Measurements from ENCODE around the gene MICAL3.
"Not testable (repeated sequence)": the region's sequence is repeated elsewhere in the genome, so short reads cannot be mapped to it uniquely, and the experiment has no call there.

The MICAL3 gene

DNA sequence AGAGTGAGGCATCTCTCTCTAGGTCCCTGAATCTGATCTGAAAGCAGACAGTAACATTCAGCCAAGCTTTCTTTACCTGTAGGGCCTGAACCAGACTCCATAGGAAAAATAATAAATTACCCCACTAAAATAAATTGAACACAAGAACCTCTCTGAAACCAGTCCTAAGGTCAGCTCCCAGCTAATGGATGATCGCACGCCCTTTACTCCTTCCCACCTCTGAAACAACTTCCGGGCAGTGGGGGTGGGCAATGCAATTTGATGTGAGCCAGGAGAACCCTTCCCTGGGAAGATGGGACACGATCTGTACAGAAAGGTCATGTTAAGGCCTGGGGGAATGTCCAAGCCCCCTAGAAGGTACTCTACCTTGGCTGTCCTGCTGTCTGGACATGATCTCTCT is 71.2 kb downstream of the MICAL3 start:
- DNase-seq (ENCODE audit: low read depth), result no peak

DNA sequence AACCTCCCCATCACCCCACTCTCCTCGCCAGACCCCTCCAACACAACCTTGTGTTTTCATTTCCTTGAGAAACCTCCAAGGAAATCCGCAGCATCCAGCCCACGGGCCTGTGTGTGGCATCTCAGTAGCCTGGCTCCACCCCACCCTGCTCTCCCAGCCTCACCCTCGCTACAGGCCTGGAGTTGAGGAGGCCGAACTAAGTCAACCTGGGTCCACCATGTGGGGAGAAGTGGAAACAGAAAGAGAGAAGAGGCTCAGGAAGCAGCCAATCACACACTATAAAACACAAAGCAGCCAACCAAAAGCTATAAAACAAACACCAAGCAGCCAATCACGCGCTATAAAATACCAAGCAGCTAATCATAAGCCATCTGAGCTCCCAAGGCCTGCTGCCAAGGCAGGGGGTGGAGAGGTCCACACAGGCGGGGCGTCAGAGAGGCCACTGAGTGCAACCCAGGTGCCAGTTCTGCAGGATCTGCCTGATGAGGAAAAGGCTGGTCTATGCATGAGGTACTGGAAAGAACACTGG is 72.0 kb downstream of the MICAL3 start:
- no peak for DNase-seq (ENCODE audit: low read depth)

DNA sequence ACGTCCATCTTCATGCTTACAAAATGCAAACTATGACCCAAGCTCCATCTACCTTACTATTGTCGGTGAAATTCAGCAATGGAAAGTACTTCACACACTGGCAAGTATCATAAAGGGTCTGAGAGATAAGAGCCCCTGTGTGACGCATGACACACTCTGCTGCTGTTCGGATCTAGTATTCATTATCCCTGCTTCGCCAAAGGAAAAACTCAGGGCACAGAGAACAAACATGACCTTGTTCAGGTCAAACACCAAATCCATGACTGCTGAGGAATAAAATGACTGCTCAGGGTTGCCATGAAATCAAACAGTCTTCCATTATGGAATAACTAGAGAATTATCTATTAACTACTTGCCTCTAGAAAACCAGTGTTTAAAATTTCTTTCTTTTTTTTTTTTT is 73.0 kb downstream of the MICAL3 start:
- no peak for DNase-seq (ENCODE audit: low read depth)

DNA sequence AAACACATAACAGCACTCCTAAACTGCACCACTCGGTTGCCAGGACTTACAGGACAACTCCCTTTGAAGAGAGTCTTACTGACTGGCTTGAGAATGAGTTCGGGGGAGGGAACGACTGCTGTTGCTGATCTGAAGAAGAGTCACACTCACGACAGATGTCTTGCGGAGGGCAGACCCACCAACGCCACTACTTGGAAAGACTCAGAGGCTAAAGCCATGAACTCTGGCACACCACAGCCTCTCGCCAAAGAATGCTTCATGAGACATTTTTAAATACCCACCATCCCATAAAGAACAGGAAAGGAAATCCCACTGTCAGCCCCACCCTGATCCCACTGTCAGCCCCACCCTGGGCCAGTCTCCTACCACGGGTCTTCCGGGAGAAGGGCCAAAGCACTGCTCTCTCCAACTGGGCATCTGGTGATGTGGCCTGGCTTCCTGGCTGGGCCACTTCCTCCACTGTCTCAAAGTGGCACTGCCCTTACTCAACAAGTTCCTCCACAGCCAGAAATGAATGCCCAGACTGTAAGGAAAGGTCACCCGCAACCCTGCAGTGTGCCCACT is 73.6 kb downstream of the MICAL3 start:
- no peak for DNase-seq (ENCODE audit: low read depth)

DNA sequence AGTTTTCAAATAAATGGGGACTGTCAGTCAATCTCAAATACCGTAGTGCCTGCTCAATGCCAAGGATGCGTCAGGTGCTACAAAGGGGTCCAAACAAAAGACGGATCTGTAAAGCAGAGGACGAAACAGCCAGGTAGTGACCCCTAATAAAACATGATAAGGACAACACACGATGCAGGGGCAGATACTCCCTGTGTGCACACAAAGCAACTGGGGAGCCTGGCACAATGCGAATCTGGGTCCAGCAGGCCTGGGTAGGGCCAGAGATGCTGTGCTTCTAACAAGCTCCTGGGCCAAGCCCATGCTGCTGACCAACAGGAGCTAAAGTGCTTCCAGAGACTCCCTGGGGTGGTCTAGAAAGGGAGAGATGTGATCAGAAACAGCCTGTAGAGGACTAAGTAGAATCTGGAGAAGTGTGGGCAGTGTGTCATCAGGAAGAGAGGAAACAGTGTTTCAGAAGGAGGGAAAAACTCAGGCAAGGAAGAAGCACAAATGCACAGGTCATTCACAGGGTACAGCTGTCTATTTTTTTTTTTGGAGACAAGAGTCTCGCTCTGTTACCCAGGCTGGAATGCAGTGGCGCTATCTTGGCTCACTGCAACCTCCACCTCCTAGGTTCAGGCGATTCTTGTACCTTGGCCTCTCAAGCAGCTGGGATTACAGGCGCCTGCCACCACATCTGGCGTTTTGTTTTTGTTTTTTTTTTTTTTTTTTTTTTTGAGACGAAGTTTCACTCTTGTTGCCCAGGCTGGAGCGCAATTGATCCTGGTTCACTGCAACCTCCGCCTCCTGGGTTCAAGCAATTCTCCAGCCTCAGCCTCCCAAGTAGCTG is 74.5 kb downstream of the MICAL3 start:
- peak; percentile 36 for DNase-seq (ENCODE audit: low read depth)

DNA sequence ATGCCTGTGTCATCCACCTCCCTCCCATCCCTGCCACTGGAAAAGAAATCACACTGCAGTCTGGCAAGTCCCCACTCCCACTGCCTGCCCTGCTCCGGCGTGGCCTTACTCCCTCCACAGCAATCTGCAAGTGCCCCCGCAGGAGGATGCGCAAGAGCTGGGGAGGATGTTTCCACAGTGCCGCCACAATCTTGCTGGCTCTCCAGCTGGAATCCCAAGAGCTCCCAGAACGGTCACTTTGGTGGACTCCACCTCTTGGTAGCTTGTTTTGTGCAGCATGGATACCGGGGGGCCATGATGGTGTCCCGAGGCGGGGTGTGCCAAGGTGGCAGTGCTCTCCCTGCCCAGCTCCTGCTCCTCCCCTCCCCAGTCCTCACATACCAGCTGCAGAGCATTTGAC is 76.3 kb downstream of the MICAL3 start:
- no peak for DNase-seq (ENCODE audit: low read depth)

DNA sequence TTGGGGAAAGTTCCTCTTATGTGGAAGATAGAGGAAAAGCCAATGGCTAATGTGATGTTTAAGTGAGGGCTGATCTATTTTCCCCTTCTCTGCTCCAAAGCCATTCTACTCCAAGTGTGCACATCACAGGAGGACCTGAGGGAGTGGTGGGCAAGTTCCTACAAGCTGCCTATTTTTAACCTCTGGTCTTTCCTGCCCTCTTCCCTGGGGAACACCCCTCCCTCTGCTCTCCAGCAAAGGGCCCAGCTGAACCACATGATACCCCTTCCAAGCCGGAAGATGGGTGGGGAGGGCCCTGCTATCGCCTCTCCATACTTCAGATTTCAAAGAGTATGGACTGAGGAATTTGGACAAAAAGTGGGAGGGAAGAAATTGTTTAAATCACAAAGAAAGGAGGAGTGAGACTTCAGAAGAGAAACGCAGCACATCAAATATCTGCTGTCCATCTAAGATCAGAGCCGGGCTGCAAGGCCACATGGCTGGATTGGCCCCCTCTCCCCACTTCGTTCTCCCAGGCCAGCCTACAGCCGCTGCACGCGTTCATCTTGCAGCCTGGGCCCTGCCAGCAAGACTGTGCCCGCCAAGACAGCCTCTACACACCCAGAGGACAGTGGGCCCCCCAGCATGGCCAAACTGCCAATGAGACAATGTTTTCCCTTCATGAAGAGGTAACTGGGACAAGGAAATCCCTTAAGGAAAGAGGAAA is 77.5 kb downstream of the MICAL3 start:
- DNase-seq (ENCODE audit: low read depth), result no peak

DNA sequence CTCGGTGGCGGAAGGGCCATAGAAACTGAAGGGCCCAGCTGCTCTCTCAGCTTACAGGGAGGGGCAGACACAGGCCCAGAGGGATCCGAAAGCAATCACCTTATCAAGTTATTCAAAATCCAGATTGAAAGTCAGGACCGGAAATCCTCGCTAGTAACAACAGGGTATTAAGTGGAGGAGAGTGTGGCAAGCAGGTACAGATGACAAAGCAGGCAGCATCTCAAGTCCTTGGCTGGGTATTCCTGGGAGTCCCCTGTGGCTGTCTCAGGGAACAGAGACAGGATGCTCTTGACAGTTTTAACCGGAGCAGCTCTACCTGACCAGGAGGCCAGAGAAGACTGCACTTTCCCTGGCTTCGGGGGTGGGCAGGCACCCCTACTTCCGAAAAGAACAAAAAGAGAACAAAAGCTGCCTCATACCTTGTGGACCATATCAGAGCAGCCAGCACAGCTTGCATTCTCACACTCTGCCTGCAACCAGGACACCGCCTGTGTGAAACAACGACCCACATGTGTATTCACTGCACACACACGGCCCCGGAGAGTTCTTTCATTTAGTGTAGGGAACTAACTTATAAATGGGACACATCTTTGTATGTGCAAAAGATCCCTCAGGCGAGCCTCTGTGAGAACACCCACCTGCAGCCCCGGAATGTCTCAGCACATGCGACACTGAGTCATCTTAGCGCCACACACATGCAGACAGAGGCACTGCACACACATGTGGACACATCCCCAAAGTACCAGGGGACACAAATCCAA is 78.3 kb downstream of the MICAL3 start:
- no peak for DNase-seq (ENCODE audit: low read depth)

DNA sequence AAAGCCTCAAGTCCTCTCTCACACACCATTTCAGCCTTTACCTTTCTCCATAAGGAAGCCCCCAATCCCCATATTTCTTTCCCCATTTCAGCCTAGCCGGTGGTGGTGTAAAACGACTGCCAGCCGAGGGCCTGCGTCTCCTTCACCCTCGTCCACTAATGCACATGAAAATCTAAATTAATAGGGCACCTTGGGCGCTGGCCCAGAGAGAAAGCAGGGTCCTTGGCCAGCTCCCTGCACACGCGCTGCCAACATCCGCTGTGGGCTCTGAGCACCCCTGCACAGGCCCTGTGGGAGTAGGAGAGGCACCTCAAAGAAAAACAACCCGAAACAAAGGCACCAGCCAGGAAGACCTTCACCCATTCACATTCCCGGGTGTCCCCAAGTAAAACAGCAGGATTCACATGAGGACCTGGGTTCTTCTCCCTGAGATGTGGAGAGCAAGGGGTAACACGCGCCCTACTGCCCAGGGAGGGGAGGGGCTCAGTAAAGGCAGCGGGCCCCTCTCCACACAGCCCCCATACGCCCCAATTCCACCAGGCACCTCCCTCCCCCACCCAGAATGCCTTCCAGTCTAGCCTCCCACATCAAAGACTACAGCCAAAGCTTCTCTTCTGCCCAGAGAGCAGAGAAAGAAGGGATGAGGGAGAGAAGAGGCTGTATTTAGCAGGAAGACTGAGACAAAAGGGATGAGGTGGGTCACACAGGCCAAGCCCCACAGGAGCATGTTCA is 79.0 kb downstream of the MICAL3 start:
- DNase-seq (ENCODE audit: low read depth), result no peak

DNA sequence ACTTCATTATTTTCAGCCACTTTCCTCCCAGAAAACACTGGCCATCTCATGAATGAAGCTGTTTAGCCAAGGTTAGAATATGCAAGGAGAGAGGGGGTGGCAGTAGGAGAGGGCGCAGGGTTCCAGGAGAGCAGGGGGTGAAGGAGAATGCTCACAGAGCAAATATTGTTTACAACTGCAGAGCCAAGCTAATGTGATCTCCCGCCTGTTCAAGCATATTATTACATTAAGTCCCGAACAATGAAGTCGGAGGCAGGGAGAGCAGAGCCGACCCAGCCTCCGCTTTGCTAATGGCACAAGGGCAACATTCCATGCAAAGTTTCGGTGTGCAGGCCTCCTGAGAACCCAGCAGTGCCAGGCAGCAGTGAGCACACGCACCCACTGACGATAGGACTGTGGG is 80.1 kb downstream of the MICAL3 start:
- DNase-seq (ENCODE audit: low read depth), result no peak

DNA sequence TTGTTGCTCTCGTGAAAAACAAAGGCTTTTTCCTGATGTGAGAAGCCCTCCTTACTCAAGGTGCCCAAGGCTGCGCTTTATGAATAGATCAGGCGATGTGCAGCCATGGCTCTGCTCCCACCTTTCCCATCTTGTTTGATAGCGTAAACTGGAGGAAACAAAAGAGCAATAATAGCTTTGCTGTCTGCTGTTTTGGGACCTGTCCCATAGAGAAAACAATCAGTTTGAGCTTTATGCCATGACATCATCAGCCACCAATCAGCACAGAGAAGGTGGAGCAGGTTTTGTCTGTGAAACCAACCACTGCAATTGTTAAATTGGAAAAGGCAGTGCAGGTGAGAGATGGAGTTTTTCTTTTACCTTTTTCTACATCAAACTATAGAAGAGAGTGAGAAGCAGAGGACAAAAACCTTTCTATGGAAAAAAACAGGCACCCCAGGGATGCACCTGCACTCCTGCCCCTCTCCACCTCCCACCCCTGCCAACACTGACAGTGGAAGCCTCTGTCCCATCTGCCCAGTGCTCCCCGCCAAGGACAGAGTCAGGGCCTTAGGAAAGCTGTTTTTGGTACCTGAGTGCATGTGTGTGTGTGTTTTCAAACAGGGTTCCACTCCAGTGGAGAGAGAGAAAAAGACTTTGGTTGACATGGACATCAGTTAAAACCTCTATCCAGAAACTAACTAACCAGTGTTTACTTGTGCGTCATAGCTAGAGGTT is 80.7 kb downstream of the MICAL3 start:
- DNase-seq (ENCODE audit: low read depth), result no peak

DNA sequence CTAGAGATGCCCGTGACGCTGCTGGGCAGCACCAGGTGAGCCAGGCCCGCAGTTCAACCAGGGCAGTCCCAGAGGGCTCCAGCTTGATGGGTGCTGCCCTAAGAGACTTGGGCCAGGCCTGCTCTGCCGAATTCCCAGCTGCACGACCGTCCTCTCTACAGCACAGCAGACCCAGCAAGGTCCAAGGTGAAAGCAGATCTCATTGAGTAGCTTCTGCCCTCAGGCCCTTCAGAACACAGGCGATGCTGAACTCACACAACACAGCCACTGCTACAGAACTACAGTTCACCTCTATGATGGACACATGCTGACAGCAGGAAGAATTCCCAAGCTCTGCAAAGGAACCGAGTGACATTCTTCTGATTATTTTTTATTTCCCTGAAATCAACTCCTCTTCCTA is 81.6 kb downstream of the MICAL3 start:
- DNase-seq (ENCODE audit: low read depth), result no peak

DNA sequence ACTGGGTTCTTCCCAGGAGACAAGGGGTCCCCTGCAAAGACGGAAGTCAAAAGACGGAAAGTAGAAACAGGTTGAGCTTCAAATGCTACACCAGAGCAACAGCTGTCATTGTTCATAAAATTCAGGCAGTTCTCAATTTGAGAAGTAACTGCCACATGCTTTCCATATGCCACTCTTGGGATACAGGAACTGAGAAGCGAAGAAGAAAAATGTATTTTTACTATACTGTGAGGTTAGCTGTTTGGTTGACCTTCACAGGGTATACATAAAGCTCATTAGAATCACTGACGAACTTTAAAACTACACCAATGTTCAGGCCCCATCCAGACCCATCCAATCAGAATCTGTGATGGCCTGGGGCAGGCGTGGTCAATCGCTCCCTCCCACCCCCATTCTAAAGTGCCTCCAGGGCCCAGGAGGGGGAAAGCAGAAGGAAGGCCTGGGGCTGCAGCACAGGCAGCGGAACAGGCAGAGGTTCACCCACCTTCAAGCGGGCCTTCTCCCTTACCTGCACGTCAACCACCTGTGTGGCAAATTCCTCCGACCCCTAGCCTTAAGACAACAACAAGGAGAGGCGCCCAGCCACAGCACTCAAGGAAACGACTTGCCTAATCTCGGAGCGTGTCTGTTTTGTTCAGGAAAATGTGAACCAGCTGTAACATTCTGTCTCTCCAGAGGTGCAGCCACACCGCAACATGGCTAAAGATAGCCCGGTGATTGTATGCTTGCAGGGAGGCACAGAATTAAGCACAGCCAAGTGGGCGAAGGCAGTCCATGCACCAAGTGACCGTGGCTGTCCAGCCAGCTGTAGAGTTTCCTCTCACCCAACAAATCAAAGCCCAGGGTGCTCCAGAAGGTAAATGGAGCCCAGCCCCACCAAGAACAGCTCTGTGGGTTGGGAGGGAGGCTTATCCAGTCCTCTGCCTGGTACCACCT is 82.6 kb downstream of the MICAL3 start:
- DNase-seq (ENCODE audit: low read depth), result no peak

DNA sequence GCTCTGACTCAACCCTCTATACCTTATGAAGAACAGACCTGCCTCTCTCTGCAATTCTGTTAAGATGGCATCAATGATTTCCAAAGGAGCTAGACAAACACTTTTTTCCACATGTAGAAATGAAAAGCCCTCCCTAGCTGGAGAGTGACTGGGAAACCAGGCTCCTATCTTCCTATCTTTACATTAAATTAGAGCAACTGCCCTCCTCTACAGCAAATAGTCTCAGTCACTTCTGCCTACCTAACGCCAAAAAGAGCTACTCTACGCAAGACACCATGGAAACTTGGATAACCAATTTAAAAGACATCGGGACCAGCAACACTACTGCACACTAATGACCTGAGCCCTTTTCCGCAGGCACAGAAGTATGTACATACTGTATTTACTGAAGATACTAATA is 84.8 kb downstream of the MICAL3 start:
- no peak for DNase-seq (ENCODE audit: low read depth)

DNA sequence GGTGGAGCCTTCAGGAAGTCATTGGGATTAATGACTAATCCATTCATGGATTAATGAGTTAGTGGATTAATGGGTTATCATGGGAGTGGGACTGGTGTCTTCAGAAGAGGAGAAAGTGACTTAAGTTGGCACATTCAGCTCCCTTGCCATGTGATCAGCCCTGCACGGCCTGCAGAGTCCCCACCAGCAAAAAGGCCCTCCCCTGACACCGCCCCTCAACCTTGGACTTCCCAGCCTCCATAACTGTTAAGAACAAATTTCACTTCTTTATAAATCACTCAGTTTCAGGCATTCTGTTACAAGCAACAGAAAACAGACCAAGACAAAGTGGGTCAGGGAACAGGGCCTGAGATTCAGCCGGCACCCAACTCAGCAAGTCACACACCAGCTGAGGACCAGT is 85.3 kb downstream of the MICAL3 start:
- DNase-seq (ENCODE audit: low read depth), result no peak

DNA sequence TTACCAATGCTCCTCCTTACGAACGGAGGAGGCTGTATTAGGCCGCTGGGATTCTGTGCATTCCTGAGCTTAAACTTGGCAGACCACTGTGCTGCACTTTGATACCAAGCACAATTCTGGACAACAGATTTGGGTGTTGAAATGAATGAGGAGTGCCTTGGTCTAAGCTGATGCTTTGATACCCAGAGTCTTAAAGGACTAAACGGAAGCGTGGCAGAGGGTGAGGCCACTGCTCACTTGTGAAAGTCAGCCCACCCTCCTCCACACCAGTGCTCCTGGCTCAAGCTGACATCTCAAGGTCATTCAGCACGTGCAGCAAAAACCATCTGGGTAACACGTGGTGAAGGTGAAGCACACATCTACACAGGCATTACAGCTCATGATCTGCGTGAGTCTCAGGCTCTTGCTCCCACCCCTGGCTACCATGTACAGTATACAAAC is 85.9 kb downstream of the MICAL3 start:
- no peak for DNase-seq (ENCODE audit: low read depth)

DNA sequence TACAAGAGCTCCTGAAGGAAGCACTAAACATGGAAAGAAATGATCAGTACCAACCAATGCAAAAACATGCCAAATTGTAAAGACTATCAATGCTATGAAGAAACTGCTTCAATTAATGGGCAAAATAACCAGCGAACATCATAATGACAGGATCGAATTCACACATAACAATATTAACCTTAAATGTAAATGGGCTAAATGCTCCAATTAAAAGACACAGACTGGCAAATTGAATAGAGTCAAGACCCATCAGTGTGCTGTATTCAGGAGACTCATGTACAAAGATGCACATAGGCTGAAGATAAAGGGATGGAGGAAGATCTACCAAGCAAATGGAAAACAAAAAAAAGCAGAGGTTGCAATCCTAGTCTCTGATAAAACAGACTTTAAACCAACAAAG is 91.9 kb downstream of the MICAL3 start:
- DNase-seq (ENCODE audit: low read depth), result not testable (repeated sequence)

DNA sequence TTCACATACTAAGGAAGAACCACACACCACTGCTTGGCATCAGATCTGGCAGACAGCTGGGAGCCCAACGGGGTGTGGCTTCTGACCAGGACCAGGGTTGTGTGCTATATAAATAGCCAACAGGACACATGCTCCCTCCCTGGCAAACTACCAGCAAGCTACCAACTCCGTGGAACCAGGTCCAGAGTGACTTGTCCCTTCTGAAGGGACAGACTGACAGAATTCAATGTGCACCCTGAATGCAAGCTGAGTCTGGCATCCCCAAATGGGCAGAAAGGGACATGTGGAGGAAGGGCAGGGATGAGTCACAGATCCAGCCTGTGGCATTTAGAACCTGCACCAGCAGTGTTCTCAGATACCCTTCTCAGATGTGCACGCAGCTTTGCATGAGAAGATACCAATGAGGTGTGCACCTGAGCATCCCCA is 92.9 kb downstream of the MICAL3 start:
- no peak for DNase-seq (ENCODE audit: low read depth)

DNA sequence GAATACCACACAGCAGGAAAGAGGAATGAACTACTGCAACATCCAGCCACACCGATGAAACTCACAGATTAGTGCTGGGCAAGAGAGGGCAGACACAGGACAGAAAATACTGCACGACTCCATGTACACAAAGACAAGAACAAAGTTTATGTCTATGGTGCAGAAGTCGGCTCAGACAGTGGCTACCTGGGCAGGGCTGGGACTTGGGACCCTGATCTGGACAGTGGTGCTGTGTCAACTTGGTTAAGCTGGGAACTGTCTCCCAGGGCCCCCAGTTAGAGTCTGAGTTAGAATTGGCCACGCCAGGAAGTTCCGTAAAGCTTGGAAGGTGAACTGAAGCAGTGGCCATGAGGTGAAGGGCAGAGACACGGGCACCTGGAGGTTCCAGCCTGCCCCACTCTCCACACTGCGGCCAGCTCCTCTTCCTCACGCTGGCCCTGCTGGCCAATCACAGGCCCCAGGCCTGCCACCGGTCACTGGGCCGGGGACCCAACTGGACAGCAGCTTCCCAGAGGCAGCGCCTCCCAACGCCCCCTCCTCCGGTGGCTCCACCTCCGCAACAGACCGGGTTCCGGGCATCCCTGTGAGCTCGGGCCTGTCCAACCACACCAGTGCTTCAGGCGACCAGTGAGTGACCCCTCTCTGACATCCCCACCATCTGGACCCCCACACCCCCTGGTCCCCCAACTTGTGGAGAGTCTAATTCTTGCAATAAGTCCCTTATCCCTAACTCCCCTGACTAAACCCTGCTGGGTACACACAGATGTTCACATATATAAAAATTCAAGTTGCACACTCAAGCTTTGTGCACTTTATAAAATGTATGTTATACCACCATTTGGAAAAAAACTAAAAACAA is 93.7 kb downstream of the MICAL3 start:
- DNase-seq (ENCODE audit: low read depth), result no peak

Data from ELR (cell line).